Activated T-cell treated with anti-CD3 and anti-CD28 coated beads, Interleukin-2, amount 50 U/mL, for 72 hours (primary cell): ENCODE data around the gene CEP350. TPM values are rescaled to one million over a fixed set of nuclear protein-coding genes. Genes with fewer than 3 reads are reported as not detected.

ENCODE experiments used
- ATAC-seq, 2 donors: fragments of 150-1000 bp; cut with Tn5 transposase; replicated peaks in 1 of 2; 2 replicates each; pipeline ENCODE4 v1.10.0; 2021; ENCODE audit warnings: moderate library complexity in 2 of 2, mild to moderate bottlenecking in 1 of 2
- DNase-seq, 2 donors: peaks; one replicate each; pipeline ENCODE4 v3.0.0; 2021 to 2022; ENCODE audit warnings: mixed read lengths in 1 of 2
- H3K27ac Mint-ChIP-seq: one replicate; pipeline ENCODE4 v1.8.0; 2022; ENCODE audit warnings: mild to moderate bottlenecking, moderate library complexity, mixed read lengths
- H3K27me3 Mint-ChIP-seq: one replicate; pipeline ENCODE4 v1.8.0; 2022; ENCODE audit warnings: low read depth, mixed read lengths
- H3K36me3 Mint-ChIP-seq, 2 donors: one replicate each; pipeline ENCODE4 v1.8.0; 2022; ENCODE audit warnings: mixed read lengths in 2 of 2, mild to moderate bottlenecking in 1 of 2; ENCODE audit not compliant: insufficient read depth in 2 of 2
- H3K4me1 Mint-ChIP-seq: one replicate; pipeline ENCODE4 v1.8.0; 2022; ENCODE audit warnings: low read depth, mixed read lengths
- H3K4me3 Mint-ChIP-seq, 2 donors: one replicate each; pipeline ENCODE4 v1.8.0; 2022; ENCODE audit warnings: mild to moderate bottlenecking in 2 of 2, mixed read lengths in 2 of 2, moderate library complexity in 2 of 2
- H3K9me3 Mint-ChIP-seq, 2 donors: one replicate each; pipeline ENCODE4 v1.8.0; 2022; ENCODE audit warnings: mixed read lengths in 2 of 2
- total RNA-seq, 2 donors: library from RNA; stranded (reverse); gene quantifications; one replicate each; pipeline ENCODE4 v1.2.3, GENCODE V29; 2022

The CEP350 gene
- total RNA-seq, 2 donors from 2014 or later = 60.6 to 63.7 TPM

GRCh38 chr1:180029524-180030135 lies 75.0 kb downstream of the CEP350 start:
- H3K4me3 Mint-ChIP-seq = no peak overlapping the region
- peaks cover 4% of the 10 kb centered on the region for H3K4me1 Mint-ChIP-seq
- no peak for DNase-seq
- no peak overlapping the region for H3K27ac Mint-ChIP-seq
- peak in 1 of 2 donors; percentile 32 for ATAC-seq
- peaks cover 6 to 12% of the 10 kb centered on the region in 2 donors for H3K36me3 Mint-ChIP-seq
- no peaks in the 10 kb centered on the region for H3K9me3 Mint-ChIP-seq
- H3K27me3 Mint-ChIP-seq = no peaks in the 10 kb centered on the region

- H3K36me3 Mint-ChIP-seq = peaks cover 6 to 14% of the 10 kb centered on the region in 2 donors
- no peaks in the 10 kb centered on the region for H3K27me3 Mint-ChIP-seq
- H3K27ac Mint-ChIP-seq = no peak overlapping the region
- H3K4me3 Mint-ChIP-seq = no peak overlapping the region
- no peaks in the 10 kb centered on the region for H3K9me3 Mint-ChIP-seq
- no peak for DNase-seq
- peaks cover 4% of the 10 kb centered on the region for H3K4me1 Mint-ChIP-seq
- ATAC-seq = no peak
Measured at GRCh38 chr1:180031664-180032063, 77.1 kb downstream of the CEP350 start.

- ATAC-seq (no peak), DNase-seq (no peak)
- Mint-ChIP-seq H3K9me3 (no peaks in the 10 kb centered on the region), H3K27ac (no peak overlapping the region), H3K36me3 (peaks cover 6 to 13% of the 10 kb centered on the region in 2 donors), H3K27me3 (no peaks in the 10 kb centered on the region), H3K4me3 (no peak overlapping the region), H3K4me1 (peaks cover 4% of the 10 kb centered on the region)
Measured at GRCh38 chr1:180033390-180033789, 78.8 kb downstream of the CEP350 start.

GRCh38 chr1:180040034-180040433 lies 85.4 kb downstream of the CEP350 start:
- no peak for DNase-seq

GRCh38 chr1:180041582-180041981 lies 87.0 kb downstream of the CEP350 start:
- ATAC-seq (no peak), DNase-seq (no peak)
- H3K36me3 Mint-ChIP-seq = peaks cover 11 to 26% of the 10 kb centered on the region in 2 donors
- H3K27me3 Mint-ChIP-seq = no peaks in the 10 kb centered on the region
- no peaks in the 10 kb centered on the region for H3K9me3 Mint-ChIP-seq
- H3K27ac Mint-ChIP-seq = no peak overlapping the region
- no peak overlapping the region for H3K4me3 Mint-ChIP-seq
- H3K4me1 Mint-ChIP-seq = no peaks in the 10 kb centered on the region

More at GRCh38 chr1:180040034-180040433, 85.4 kb downstream of the CEP350 start:
- Mint-ChIP-seq H3K4me3 (no peak overlapping the region), H3K27ac (no peak overlapping the region), H3K4me1 (no peaks in the 10 kb centered on the region), H3K36me3 (peaks cover 8 to 20% of the 10 kb centered on the region in 2 donors), H3K27me3 (no peaks in the 10 kb centered on the region), H3K9me3 (no peaks in the 10 kb centered on the region)
- no peak for ATAC-seq

- H3K27ac Mint-ChIP-seq = peak overlapping the region; percentile 47
- H3K36me3 Mint-ChIP-seq = peaks cover 14 to 28% of the 10 kb centered on the region in 2 donors
- H3K4me1 Mint-ChIP-seq = no peaks in the 10 kb centered on the region
- H3K9me3 Mint-ChIP-seq = no peaks in the 10 kb centered on the region
- H3K27me3 Mint-ChIP-seq = no peaks in the 10 kb centered on the region
- no peak overlapping the region for H3K4me3 Mint-ChIP-seq
- DNase-seq (no peak), ATAC-seq (no peak)
Measured at GRCh38 chr1:180042988-180043622, 88.5 kb downstream of the CEP350 start.

GRCh38 chr1:180043785-180044184 lies 89.2 kb downstream of the CEP350 start:
- DNase-seq (no peak), ATAC-seq (no peak)
- Mint-ChIP-seq H3K4me3 (no peak overlapping the region), H3K27ac (peak overlapping the region; percentile 47), H3K36me3 (peaks cover 14 to 25% of the 10 kb centered on the region in 2 donors), H3K27me3 (no peaks in the 10 kb centered on the region), H3K9me3 (no peaks in the 10 kb centered on the region), H3K4me1 (no peaks in the 10 kb centered on the region)

- no peaks in the 10 kb centered on the region for H3K27me3 Mint-ChIP-seq
- no peaks in the 10 kb centered on the region for H3K4me1 Mint-ChIP-seq
- no peak overlapping the region for H3K4me3 Mint-ChIP-seq
- peaks cover 14 to 25% of the 10 kb centered on the region in 2 donors for H3K36me3 Mint-ChIP-seq
- ATAC-seq (no peak), DNase-seq (no peak)
- no peaks in the 10 kb centered on the region for H3K9me3 Mint-ChIP-seq
- peak overlapping the region; percentile 80 for H3K27ac Mint-ChIP-seq
Measured at GRCh38 chr1:180046674-180047073, 92.1 kb downstream of the CEP350 start.

GRCh38 chr1:180053594-180054567 lies 99.3 kb downstream of the CEP350 start:
- no peak overlapping the region for H3K4me3 Mint-ChIP-seq
- H3K36me3 Mint-ChIP-seq = peaks cover 0 to 9% of the 10 kb centered on the region in 2 donors
- H3K27me3 Mint-ChIP-seq = no peaks in the 10 kb centered on the region
- DNase-seq (no peak), ATAC-seq (no peak)
- no peak overlapping the region for H3K27ac Mint-ChIP-seq
- no peaks in the 10 kb centered on the region for H3K4me1 Mint-ChIP-seq
- H3K9me3 Mint-ChIP-seq = no peaks in the 10 kb centered on the region

GRCh38 chr1:180057883-180058396 lies 103.3 kb downstream of the CEP350 start:
- Mint-ChIP-seq H3K9me3 (no peaks in the 10 kb centered on the region), H3K27me3 (no peaks in the 10 kb centered on the region), H3K36me3 (peaks cover 2 to 16% of the 10 kb centered on the region in 2 donors), H3K4me1 (no peaks in the 10 kb centered on the region), H3K4me3 (no peak overlapping the region), H3K27ac (peak overlapping the region; percentile 83)
- no peak for DNase-seq
- peak in 1 of 2 donors; percentile 26 for ATAC-seq

GRCh38 chr1:180061019-180061418 lies 106.4 kb downstream of the CEP350 start:
- no peaks in the 10 kb centered on the region for H3K27me3 Mint-ChIP-seq
- H3K27ac Mint-ChIP-seq = no peak overlapping the region
- H3K36me3 Mint-ChIP-seq = peaks cover 2 to 19% of the 10 kb centered on the region in 2 donors
- no peak overlapping the region for H3K4me3 Mint-ChIP-seq
- ATAC-seq (no peak), DNase-seq (no peak)
- H3K4me1 Mint-ChIP-seq = no peaks in the 10 kb centered on the region
- no peaks in the 10 kb centered on the region for H3K9me3 Mint-ChIP-seq

GRCh38 chr1:180062452-180062971 lies 107.9 kb downstream of the CEP350 start:
- ATAC-seq = no peak
- Mint-ChIP-seq H3K4me3 (no peak overlapping the region), H3K4me1 (no peaks in the 10 kb centered on the region), H3K27me3 (no peaks in the 10 kb centered on the region), H3K9me3 (no peaks in the 10 kb centered on the region), H3K36me3 (peaks cover 2 to 19% of the 10 kb centered on the region in 2 donors), H3K27ac (no peak overlapping the region)
- no peak for DNase-seq
